GM23338 (cell line): ENCODE results near the gene GRIN2C. TPM values are rescaled to one million over a fixed set of nuclear protein-coding genes. Genes with fewer than 3 reads are reported as not detected.

Experiments
- ATAC-seq: fragments of 200-7000 bp; cut with Tn5 transposase; 3 replicates; pipeline ENCODE4 v1.9.1; 2020
- DNase-seq: peaks from one replicate; pipeline ENCODE4 v3.0.0-alpha.2; 2015; ENCODE audit warnings: low spot score
- H2AFZ ChIP-seq: fragments of 200-600 bp; sonication (generic); 2 replicates; pipeline ENCODE4 v1.8.0; 2016; ENCODE audit warnings: antibody characterized with exemption, mild to moderate bottlenecking, moderate library complexity
- H3F3A ChIP-seq: fragments of 200-600 bp; sonication (generic); replicated peaks from 2 replicates; pipeline ENCODE4 v1.8.0; 2017; ENCODE audit warnings: antibody characterized with exemption, mixed run types, low read depth
- H3K27ac ChIP-seq: fragments of 200-600 bp; sonication (generic); 2 replicates; pipeline ENCODE4 v1.6.1; 2016; ENCODE audit warnings: low read depth
- H3K27me3 ChIP-seq: fragments of 200-600 bp; sonication (generic); 2 replicates; pipeline ENCODE4 v1.8.0; 2016; ENCODE audit warnings: mild to moderate bottlenecking, mixed run types, moderate library complexity; ENCODE audit not compliant: insufficient read depth
- H3K36me3 ChIP-seq: fragments of 200-600 bp; sonication (generic); 2 replicates; pipeline ENCODE4 v1.8.0; 2016; ENCODE audit warnings: mild to moderate bottlenecking; ENCODE audit not compliant: insufficient read depth
- H3K4me1 ChIP-seq: fragments of 200-600 bp; sonication (generic); 2 replicates; pipeline ENCODE4 v1.8.0; 2016; ENCODE audit warnings: mild to moderate bottlenecking, moderate library complexity; ENCODE audit not compliant: insufficient read depth
- H3K4me2 ChIP-seq: fragments of 200-600 bp; sonication (generic); 2 replicates; pipeline ENCODE4 v1.7.1; 2017; ENCODE audit warnings: mixed run types
- H3K4me3 ChIP-seq: fragments of 200-600 bp; sonication (generic); 2 replicates; pipeline ENCODE4 v1.6.1; 2016; ENCODE audit warnings: mixed run types
- H3K79me2 ChIP-seq: fragments of 200-600 bp; sonication (generic); replicated peaks from 2 replicates; pipeline ENCODE4 v1.8.0; 2017; ENCODE audit warnings: mild to moderate bottlenecking; ENCODE audit not compliant: insufficient read depth
- H3K9me2 ChIP-seq: fragments of 200-600 bp; sonication (generic); 2 replicates; pipeline ENCODE4 v1.8.0; 2017; ENCODE audit not compliant: insufficient read depth
- H4K20me1 ChIP-seq: fragments of 200-600 bp; sonication (generic); replicated peaks from 2 replicates; pipeline ENCODE4 v1.8.0; 2017; ENCODE audit warnings: mild to moderate bottlenecking; ENCODE audit not compliant: insufficient read depth
- H3K27ac Mint-ChIP-seq: 2 replicates; pipeline ENCODE4 v1.8.0; 2020; ENCODE audit warnings: inconsistent platforms, mild to moderate bottlenecking, moderate library complexity, mixed read lengths
- H3K27me3 Mint-ChIP-seq: 3 replicates; pipeline ENCODE4 v1.8.0; 2022; ENCODE audit warnings: low read depth, mild to moderate bottlenecking, moderate library complexity, mixed read lengths, inconsistent platforms; ENCODE audit not compliant: insufficient read depth, poor library complexity
- H3K36me3 Mint-ChIP-seq: 3 replicates; pipeline ENCODE4 v1.8.0; 2021; ENCODE audit warnings: low read depth, mild to moderate bottlenecking, inconsistent platforms, moderate library complexity, mixed read lengths
- H3K4me1 Mint-ChIP-seq: 3 replicates; pipeline ENCODE4 v1.8.0; 2020; ENCODE audit warnings: mild to moderate bottlenecking, inconsistent platforms, mixed read lengths
- H3K4me3 Mint-ChIP-seq: 3 replicates; pipeline ENCODE4 v1.8.0; 2021; ENCODE audit warnings: moderate library complexity, mild to moderate bottlenecking, inconsistent platforms, mixed read lengths
- H3K9me3 Mint-ChIP-seq: 3 replicates; pipeline ENCODE4 v1.8.0; 2020; ENCODE audit warnings: moderate library complexity, mild to moderate bottlenecking, inconsistent platforms, mixed read lengths
- CREB1 ChIP-seq: fragments of 250-450 bp; sonication (Bioruptor Pico); IDR thresholded peaks from 2 replicates; pipeline ENCODE4 v1.5.0; 2020; ENCODE audit warnings: low read depth, mild to moderate bottlenecking, moderate library complexity
- JUNB ChIP-seq: IDR thresholded peaks from one replicate; pipeline ENCODE4 v1.6.1; 2016; ENCODE audit warnings: antibody characterized with exemption; ENCODE audit not compliant: unreplicated experiment
- POLR2AphosphoS5 ChIP-seq: IDR thresholded peaks from 2 replicates; pipeline ENCODE4 v1.6.1; 2016; ENCODE audit warnings: antibody characterized with exemption, low read depth
- ZNF114 ChIP-seq: fragments of 250-450 bp; sonication (Bioruptor Pico); IDR thresholded peaks from 2 replicates; pipeline ENCODE4 v1.5.0; 2020; ENCODE audit warnings: mild to moderate bottlenecking, moderate library complexity
- ZNF331 ChIP-seq: fragments of 250-450 bp; sonication (Bioruptor Pico); IDR thresholded peaks from 2 replicates; pipeline ENCODE4 v1.5.0; 2020; ENCODE audit warnings: low read depth, mild to moderate bottlenecking, moderate library complexity
- polyA plus RNA-seq: library from polyadenylated mRNA; unstranded; fragments of >200 nt; fragmentation: Nextera tagmentation; extraction: Ambion mirVana; gene quantifications from 2 replicates; pipeline ENCODE4 v1.2.1, GENCODE V29; 2016
- total RNA-seq: library from RNA; depleted of rRNA; stranded (reverse); fragments of >200 nt; shearing (Covaris generic); gene quantifications from 2 replicates; pipeline ENCODE4 v1.2.3, GENCODE V29; 2014
- TF ChIP-seq, protein P1 (sequence below): fragments of 250-450 bp; sonication (Bioruptor Pico); IDR thresholded peaks from 2 replicates; pipeline ENCODE4 v1.5.0; 2020; ENCODE audit warnings: mild to moderate bottlenecking, moderate library complexity

Gene GRIN2C
- total and polyA plus RNA-seq, 2 experiments from 2014 or later = 0.10 to 0.19 TPM

DNA sequence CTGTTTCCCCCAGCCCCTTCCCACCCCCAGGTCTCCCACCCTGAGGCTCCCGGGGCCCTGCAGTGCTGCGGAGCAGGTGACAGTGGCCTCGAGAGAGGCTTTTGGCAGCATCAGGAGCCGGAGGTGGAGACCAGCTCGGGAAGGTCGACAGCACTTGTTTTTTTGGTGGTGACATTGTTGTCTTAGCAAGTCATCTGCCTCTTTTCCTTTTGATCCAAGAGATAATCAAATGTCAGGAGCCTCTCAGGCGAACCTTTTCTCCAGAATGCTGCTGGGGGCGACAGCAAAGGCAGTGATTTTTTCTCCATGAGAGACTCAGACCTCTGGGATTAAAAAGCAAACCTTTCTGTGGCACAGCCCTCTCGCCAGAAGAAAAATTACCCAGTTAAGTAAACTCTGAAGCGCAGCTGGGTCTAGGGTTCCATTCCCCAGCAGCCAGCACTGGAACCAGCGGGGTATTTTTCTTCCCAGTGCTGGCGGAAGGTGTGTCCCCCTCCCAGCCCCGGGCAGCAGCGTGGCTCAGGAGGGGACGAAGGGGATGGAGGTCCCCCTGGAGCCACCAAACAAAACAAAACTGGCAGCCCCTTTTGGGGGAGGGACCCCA is 37.2 kb downstream of the GRIN2C start (continued):
- TF ChIP-seq, protein P1, sequence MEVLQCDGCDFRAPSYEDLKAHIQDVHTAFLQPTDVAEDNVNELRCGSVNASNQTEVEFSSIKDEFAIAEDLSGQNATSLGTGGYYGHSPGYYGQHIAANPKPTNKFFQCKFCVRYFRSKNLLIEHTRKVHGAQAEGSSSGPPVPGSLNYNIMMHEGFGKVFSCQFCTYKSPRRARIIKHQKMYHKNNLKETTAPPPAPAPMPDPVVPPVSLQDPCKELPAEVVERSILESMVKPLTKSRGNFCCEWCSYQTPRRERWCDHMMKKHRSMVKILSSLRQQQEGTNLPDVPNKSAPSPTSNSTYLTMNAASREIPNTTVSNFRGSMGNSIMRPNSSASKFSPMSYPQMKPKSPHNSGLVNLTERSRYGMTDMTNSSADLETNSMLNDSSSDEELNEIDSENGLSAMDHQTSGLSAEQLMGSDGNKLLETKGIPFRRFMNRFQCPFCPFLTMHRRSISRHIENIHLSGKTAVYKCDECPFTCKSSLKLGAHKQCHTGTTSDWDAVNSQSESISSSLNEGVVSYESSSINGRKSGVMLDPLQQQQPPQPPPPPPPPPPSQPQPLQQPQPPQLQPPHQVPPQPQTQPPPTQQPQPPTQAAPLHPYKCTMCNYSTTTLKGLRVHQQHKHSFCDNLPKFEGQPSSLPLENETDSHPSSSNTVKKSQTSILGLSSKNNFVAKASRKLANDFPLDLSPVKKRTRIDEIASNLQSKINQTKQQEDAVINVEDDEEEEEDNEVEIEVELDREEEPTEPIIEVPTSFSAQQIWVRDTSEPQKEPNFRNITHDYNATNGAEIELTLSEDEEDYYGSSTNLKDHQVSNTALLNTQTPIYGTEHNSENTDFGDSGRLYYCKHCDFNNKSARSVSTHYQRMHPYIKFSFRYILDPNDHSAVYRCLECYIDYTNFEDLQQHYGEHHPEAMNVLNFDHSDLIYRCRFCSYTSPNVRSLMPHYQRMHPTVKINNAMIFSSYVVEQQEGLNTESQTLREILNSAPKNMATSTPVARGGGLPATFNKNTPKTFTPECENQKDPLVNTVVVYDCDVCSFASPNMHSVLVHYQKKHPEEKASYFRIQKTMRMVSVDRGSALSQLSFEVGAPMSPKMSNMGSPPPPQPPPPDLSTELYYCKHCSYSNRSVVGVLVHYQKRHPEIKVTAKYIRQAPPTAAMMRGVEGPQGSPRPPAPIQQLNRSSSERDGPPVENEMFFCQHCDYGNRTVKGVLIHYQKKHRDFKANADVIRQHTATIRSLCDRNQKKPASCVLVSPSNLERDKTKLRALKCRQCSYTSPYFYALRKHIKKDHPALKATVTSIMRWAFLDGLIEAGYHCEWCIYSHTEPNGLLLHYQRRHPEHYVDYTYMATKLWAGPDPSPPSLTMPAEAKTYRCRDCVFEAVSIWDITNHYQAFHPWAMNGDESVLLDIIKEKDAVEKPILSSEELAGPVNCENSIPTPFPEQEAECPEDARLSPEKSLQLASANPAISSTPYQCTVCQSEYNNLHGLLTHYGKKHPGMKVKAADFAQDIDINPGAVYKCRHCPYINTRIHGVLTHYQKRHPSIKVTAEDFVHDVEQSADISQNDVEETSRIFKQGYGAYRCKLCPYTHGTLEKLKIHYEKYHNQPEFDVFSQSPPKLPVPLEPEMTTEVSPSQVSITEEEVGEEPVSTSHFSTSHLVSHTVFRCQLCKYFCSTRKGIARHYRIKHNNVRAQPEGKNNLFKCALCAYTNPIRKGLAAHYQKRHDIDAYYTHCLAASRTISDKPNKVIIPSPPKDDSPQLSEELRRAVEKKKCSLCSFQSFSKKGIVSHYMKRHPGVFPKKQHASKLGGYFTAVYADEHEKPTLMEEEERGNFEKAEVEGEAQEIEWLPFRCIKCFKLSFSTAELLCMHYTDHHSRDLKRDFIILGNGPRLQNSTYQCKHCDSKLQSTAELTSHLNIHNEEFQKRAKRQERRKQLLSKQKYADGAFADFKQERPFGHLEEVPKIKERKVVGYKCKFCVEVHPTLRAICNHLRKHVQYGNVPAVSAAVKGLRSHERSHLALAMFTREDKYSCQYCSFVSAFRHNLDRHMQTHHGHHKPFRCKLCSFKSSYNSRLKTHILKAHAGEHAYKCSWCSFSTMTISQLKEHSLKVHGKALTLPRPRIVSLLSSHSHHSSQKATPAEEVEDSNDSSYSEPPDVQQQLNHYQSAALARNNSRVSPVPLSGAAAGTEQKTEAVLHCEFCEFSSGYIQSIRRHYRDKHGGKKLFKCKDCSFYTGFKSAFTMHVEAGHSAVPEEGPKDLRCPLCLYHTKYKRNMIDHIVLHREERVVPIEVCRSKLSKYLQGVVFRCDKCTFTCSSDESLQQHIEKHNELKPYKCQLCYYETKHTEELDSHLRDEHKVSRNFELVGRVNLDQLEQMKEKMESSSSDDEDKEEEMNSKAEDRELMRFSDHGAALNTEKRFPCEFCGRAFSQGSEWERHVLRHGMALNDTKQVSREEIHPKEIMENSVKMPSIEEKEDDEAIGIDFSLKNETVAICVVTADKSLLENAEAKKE (CRISPR knock-in tag) = no peak

DNA sequence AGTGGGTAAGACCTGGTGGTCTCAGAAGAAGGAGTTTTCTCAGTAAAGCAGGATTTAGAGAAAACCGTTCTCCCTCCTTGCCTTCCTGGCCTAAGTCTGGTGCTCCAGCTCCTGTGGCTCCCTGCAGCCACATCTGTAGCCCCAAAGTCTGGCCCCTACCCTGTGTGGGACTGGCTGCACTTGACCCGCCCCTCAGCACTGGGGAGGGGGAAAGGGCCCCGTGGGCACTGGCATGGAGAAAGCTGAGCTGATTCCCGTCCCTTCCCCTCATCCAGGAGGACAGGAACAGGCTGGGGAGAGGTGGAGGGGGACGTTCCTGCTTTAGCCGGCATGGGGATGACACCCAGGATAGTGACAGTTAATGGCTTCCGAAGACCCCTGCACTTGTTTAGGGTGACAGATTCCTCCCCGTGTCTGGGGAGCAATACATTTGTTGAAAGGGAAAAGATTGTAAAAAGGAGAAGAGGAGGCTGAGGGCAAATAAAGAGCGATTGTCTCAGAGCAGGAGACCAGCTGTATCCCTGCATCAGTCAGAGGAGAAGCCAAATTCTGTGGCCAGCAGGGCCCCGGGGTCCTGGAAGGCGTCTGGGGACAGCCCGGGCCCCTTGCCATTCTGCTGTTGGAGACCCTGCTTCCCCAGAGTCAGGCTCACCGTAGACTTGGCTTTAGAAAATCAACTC is 37.9 kb downstream of the GRIN2C start:
- no peaks in the 10 kb centered on the region for H3K27me3 ChIP-seq
- no peak overlapping the region for H3K4me2 ChIP-seq
- no peaks in the 10 kb centered on the region for H3F3A ChIP-seq
- Mint-ChIP-seq H3K27ac (no peak overlapping the region), H3K4me3 (no peak overlapping the region), H3K27me3 (peaks cover 19% of the 10 kb centered on the region), H3K4me1 (peaks cover 4% of the 10 kb centered on the region), H3K9me3 (no peaks in the 10 kb centered on the region), H3K36me3 (0 out of 3 replicates have a peak, but pooled peaks cover 3% of the 10 kb centered on the region)
- DNase-seq (no peak), ATAC-seq (no peak)
- H4K20me1 ChIP-seq = peaks cover 4% of the 10 kb centered on the region
- no peak overlapping the region for H3K4me3 ChIP-seq
- H3K4me1 ChIP-seq = no peaks in the 10 kb centered on the region
- no peak overlapping the region for H2AFZ ChIP-seq
- no peaks in the 10 kb centered on the region for H3K9me2 ChIP-seq
- TF ChIP-seq JUNB = no peak
- no peak for TF ChIP-seq CREB1 (CRISPR knock-in tag)
- TF ChIP-seq ZNF114 = no peak
- no peak for TF ChIP-seq ZNF331 (CRISPR knock-in tag)
- no peak for TF ChIP-seq POLR2AphosphoS5
- no peaks in the 10 kb centered on the region for H3K36me3 ChIP-seq
- no peak overlapping the region for H3K27ac ChIP-seq
- H3K79me2 ChIP-seq = no peaks in the 10 kb centered on the region
